ENCODE data around the gene GP1BA. TPM values are rescaled to one million over a fixed set of nuclear protein-coding genes. Genes with fewer than 3 reads are reported as not detected.

Gene GP1BA
- total RNA-seq, 2 donors from 2014 or later = not detected

GRCh38 chr17:4938069-4938491, 6.0 kb downstream of the GP1BA start:
- no peak for TF ChIP-seq CTCF (IDR thresholded peaks at IDR 0.05)
- Histone ChIP-seq H3K4me3 (no peak overlapping the region), H3K4me1 (peaks cover 3 to 51% of the 10 kb centered on the region in 2 donors), H3K36me3 (peaks cover 34% of the 10 kb centered on the region), H3K9me3 (no peaks in the 10 kb centered on the region), H3K27ac (peak overlapping the region; percentile 92 to 96), H3K27me3 (no peaks in the 10 kb centered on the region)
- no peak for DNase-seq (ENCODE audit: low spot score)

- H3K27ac ChIP-seq = peak overlapping the region; percentile 92 to 96
- no peaks in the 10 kb centered on the region for H3K9me3 ChIP-seq
- no peaks in the 10 kb centered on the region for H3K27me3 ChIP-seq
- DNase-seq (ENCODE audit: low spot score) = no peak
- peaks cover 41% of the 10 kb centered on the region for H3K36me3 ChIP-seq
- H3K4me3 ChIP-seq = peak overlapping the region; percentile 91
- no peak for TF ChIP-seq CTCF (IDR thresholded peaks at IDR 0.05)
- H3K4me1 ChIP-seq = peaks cover 3 to 51% of the 10 kb centered on the region in 2 donors
Observed at GRCh38 chr17:4938688-4939545, 6.8 kb downstream of the GP1BA start.

- peaks cover 3 to 51% of the 10 kb centered on the region in 2 donors for H3K4me1 ChIP-seq
- no peak for TF ChIP-seq CTCF (IDR thresholded peaks at IDR 0.05)
- no peaks in the 10 kb centered on the region for H3K9me3 ChIP-seq
- H3K36me3 ChIP-seq = peaks cover 45% of the 10 kb centered on the region
- H3K27ac ChIP-seq = peak overlapping the region; percentile 92 to 96
- H3K4me3 ChIP-seq = peak overlapping the region; percentile 91
- no peaks in the 10 kb centered on the region for H3K27me3 ChIP-seq
- DNase-seq (ENCODE audit: low spot score) = no peak
Observed at GRCh38 chr17:4939546-4939795, 7.4 kb downstream of the GP1BA start.

- TF ChIP-seq CTCF (IDR thresholded peaks at IDR 0.05) = peak in 1 of 2 donors; percentile 30
- H3K27me3 ChIP-seq = no peaks in the 10 kb centered on the region
- no peaks in the 10 kb centered on the region for H3K9me3 ChIP-seq
- peaks cover 3 to 54% of the 10 kb centered on the region in 2 donors for H3K4me1 ChIP-seq
- H3K27ac ChIP-seq = peak within 1 kb of the TSS; percentile 92 to 96
- H3K4me3 ChIP-seq = peak within 1 kb of the TSS; percentile 91
- peaks cover 49% of the 10 kb centered on the region for H3K36me3 ChIP-seq
- peak; percentile 98 for DNase-seq (ENCODE audit: low spot score)
Observed at GRCh38 chr17:4939796-4940554, 7.9 kb downstream of the GP1BA start, which contains the start of the genes RNF167 and SLC25A11. RNF167 (plus strand) TSS chr17:4940268; CDS start chr17:4940910, 642 bp downstream. SLC25A11 (minus strand) TSS chr17:4940046; CDS start chr17:4939910, 136 bp downstream.

- TF ChIP-seq CTCF (IDR thresholded peaks at IDR 0.05) = no peak
- peak overlapping the region; percentile 92 to 96 for H3K27ac ChIP-seq
- no peaks in the 10 kb centered on the region for H3K9me3 ChIP-seq
- DNase-seq (ENCODE audit: low spot score) = no peak
- H3K36me3 ChIP-seq = peaks cover 57% of the 10 kb centered on the region
- H3K4me3 ChIP-seq = peak overlapping the region; percentile 91
- H3K4me1 ChIP-seq = peaks cover 3 to 61% of the 10 kb centered on the region in 2 donors
- no peaks in the 10 kb centered on the region for H3K27me3 ChIP-seq
Observed at GRCh38 chr17:4940555-4941318, 8.7 kb downstream of the GP1BA start.

All from right atrium auricular region (tissue), 2 donors.